ENCODE measurements around the gene NOTCH2. TPM values are rescaled to one million over a fixed set of nuclear protein-coding genes. Genes with fewer than 3 reads are reported as not detected.

The NOTCH2 gene
- total RNA-seq, 4 donors from 2014 or later = 57.4 to 83.7 (median 75.8) TPM

DNA sequence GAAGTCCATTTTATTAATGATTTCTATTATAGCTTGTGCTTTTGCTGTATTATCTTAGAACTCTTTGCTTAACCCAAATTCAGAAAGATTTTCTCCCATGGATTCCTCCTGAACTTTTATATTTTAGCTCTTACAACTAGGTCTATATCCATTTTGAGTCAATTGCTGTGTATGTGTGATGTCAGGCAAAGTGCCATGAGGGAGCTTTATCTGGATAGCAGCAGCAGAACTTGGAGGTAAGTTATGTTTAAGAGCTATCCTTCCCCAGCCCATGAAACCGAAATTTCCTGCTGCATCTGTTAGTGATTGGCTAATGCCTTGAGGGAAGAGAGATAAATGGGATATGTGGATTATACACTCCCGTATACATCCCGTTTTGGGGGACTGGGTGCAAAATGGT, 203.0 kb downstream of the NOTCH2 start:
- no peak overlapping the region for H3K4me3 ChIP-seq
- no peaks in the 10 kb centered on the region for H3K4me1 ChIP-seq
- TF ChIP-seq, protein P1, sequence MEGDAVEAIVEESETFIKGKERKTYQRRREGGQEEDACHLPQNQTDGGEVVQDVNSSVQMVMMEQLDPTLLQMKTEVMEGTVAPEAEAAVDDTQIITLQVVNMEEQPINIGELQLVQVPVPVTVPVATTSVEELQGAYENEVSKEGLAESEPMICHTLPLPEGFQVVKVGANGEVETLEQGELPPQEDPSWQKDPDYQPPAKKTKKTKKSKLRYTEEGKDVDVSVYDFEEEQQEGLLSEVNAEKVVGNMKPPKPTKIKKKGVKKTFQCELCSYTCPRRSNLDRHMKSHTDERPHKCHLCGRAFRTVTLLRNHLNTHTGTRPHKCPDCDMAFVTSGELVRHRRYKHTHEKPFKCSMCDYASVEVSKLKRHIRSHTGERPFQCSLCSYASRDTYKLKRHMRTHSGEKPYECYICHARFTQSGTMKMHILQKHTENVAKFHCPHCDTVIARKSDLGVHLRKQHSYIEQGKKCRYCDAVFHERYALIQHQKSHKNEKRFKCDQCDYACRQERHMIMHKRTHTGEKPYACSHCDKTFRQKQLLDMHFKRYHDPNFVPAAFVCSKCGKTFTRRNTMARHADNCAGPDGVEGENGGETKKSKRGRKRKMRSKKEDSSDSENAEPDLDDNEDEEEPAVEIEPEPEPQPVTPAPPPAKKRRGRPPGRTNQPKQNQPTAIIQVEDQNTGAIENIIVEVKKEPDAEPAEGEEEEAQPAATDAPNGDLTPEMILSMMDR (IDR thresholded peaks at IDR 0.05) = no peak
- no peak for TF ChIP-seq POLR2A (IDR thresholded peaks at IDR 0.05)
- no peak for DNase-seq
- 51 to 56% methylated on average over 3 of the region's 3 CpGs for WGBS, 2 donors
- H3K27me3 ChIP-seq = peaks cover 0 to 13% (median 0%) of the 10 kb centered on the region in 4 donors
- no peaks in the 10 kb centered on the region for H3K9me3 ChIP-seq
- intact Hi-C loops (cut with DNase I) = no loop called here
- H3K36me3 ChIP-seq = no peaks in the 10 kb centered on the region
- H3K27ac ChIP-seq = no peak overlapping the region

DNA sequence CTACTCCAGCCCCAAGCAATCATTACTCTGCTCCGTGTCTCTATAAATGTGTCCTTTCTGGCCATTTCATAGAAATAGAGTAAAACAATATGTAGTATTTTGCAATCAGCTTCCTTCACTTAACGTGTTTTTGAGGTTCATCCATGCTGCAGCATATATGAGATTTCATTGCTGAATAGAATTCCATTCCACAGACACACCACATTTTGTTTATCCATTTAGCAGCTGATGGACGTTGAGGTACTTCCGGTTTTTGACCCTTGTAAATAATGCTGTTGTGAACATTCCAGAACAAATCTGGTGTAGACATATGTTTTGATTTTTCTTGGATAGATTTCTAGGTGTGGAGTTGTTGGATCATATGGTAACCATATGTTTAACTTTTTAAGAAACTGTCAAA, 203.8 kb downstream of the NOTCH2 start:
- H3K4me3 ChIP-seq = no peak overlapping the region
- H3K27ac ChIP-seq = no peak overlapping the region
- no peaks in the 10 kb centered on the region for H3K36me3 ChIP-seq
- DNase-seq = no peak
- intact Hi-C loops (cut with DNase I) = no loop called here
- WGBS, 2 donors = 45 to 55% methylated on average over 4 of the region's 4 CpGs
- no peaks in the 10 kb centered on the region for H3K9me3 ChIP-seq
- H3K4me1 ChIP-seq = no peaks in the 10 kb centered on the region
- TF ChIP-seq, protein P1 (IDR thresholded peaks at IDR 0.05) = no peak
- TF ChIP-seq POLR2A (IDR thresholded peaks at IDR 0.05) = no peak
- H3K27me3 ChIP-seq = peaks cover 0 to 13% (median 0%) of the 10 kb centered on the region in 4 donors

DNA sequence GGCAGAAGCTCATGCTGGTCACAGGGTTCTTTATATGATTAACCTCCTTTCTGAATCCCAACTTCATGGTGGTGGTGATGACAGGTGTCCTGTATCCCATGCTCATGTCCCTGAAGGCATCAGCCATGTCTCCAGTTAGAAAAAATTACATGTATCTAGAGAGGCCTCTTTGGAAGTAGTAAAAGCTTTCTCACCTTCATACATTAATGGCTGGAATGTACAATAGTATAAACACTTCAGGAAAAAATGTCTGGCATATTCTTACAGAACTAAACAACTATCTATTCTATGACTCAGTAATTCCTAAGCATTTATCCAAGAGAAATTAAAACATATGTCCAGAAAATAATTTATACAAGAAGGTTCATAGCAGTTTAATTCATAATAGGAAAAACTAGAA, 207.2 kb downstream of the NOTCH2 start:
- Histone ChIP-seq H3K27ac (no peak overlapping the region), H3K36me3 (no peaks in the 10 kb centered on the region), H3K27me3 (peaks cover 0 to 13% (median 0%) of the 10 kb centered on the region in 4 donors), H3K4me1 (no peaks in the 10 kb centered on the region), H3K4me3 (no peak overlapping the region), H3K9me3 (no peaks in the 10 kb centered on the region)
- TF ChIP-seq POLR2A (IDR thresholded peaks at IDR 0.05) = no peak
- TF ChIP-seq, protein P1 (IDR thresholded peaks at IDR 0.05) = no peak
- no peak for DNase-seq
- intact Hi-C loops (cut with DNase I) = no loop called here

Other genes starting within 250 kb of the NOTCH2 start
- not detected for gene ADAM30, start 173.1 kb downstream of the NOTCH2 start, total RNA-seq
- gene SEC22B, start 106.9 kb upstream of the NOTCH2 start, total RNA-seq = 10 to 100 TPM in 3 of 4 donors, 1 to 10 TPM in 1; 9.4 to 20.0 (median 15.1) TPM

Measured in esophagus squamous epithelium (tissue), 5 donors.